ENCODE data around the gene MACROD1.
A peak's percentile ranks its signal among the peaks of the same experiment; 100 is the strongest.

MACROD1 gene

GRCh38 chr11:64128255-64129006 lies 37.5 kb downstream of the MACROD1 start:
- DNase-seq, result no peak

- no peak for DNase-seq
These were observed 38.4 kb downstream of the MACROD1 start for GRCh38 chr11:64127267-64128072.

DNA sequence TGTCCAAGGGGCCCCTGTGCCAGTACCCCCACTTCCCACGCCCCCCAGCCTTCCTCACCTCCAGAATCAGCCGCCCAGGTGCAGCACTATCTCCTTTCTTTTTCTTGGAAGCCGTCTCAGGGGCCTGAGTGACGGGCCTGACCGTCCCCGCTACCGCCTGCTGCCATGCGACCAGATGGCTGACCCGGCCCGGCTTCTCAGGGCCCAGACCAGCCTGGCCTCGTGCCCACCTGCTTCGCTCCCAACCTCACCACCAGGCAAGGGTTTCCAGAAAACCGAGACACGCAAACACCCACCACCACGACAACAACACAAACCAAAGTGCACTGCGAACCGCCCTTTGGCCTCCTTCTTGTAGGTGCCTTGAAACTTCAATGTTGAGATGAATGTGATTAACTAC lies 39.1 kb downstream of the MACROD1 start:
- no peak for DNase-seq

DNA sequence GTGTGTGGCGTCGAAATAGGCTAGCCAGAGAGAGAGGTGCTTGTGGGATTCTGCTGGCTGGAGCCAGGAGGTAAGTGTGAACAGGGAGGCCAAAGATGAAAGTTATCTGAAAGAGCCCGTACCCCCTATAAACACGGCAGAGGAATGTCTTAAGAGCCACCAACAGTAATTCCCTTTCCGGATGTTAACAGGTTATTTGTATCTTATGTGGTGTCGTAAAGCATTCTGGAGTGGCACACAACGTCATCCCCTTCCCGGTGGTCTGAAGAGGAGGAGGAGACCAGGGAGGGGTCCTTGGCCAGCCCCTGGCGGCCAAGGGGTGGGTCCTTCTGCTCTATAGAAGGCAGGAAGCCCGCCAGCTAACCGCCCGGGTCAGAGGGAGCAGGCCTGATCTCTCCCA lies 39.5 kb downstream of the MACROD1 start:
- no peak for DNase-seq

- no peak for DNase-seq
These were observed 40.2 kb downstream of the MACROD1 start for GRCh38 chr11:64125676-64126075.

DNA sequence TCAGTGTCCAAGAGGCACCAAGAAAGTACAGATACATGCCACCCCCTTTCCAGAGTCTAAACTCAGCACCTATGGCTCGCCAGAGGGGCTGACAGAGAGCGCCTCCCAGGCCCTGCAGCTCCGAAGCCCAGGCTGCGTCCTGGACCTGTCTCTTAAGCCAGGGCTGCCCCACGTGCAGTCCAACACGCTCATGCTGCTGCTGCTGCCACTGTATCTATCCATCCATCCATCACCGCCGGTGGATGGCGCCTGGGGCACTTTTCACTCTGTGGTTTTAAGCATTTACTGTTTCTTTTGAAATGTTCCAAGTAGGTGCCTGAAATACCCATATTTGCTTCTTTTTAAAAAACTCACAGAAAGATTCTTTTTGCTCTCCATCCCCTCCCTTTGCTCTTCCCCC lies 41.8 kb downstream of the MACROD1 start:
- DNase-seq, result peak; percentile 18

DNA sequence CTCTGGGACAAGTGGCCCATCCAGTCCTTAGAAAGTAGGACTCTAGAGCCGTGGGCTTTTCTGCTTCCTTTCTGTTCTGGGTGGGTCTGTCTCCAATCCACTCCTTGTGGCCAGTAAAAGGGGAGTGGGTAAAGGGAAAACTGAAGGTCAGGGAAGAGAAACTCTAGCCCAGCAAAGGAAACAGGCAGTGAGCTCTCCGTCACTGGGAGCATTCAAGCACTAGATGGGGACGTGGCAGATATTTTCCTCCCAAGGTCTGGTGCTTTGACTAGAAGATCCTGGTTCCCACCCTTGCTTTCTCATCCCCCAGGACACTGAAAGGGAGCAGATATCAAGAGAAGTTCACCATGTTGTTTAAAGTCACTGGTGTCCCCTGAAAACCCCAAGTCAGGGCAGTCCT lies 42.2 kb downstream of the MACROD1 start:
- no peak for DNase-seq

GRCh38 chr11:64122411-64123410 lies 43.2 kb downstream of the MACROD1 start:
- DNase-seq, result peak; percentile 16

DNA sequence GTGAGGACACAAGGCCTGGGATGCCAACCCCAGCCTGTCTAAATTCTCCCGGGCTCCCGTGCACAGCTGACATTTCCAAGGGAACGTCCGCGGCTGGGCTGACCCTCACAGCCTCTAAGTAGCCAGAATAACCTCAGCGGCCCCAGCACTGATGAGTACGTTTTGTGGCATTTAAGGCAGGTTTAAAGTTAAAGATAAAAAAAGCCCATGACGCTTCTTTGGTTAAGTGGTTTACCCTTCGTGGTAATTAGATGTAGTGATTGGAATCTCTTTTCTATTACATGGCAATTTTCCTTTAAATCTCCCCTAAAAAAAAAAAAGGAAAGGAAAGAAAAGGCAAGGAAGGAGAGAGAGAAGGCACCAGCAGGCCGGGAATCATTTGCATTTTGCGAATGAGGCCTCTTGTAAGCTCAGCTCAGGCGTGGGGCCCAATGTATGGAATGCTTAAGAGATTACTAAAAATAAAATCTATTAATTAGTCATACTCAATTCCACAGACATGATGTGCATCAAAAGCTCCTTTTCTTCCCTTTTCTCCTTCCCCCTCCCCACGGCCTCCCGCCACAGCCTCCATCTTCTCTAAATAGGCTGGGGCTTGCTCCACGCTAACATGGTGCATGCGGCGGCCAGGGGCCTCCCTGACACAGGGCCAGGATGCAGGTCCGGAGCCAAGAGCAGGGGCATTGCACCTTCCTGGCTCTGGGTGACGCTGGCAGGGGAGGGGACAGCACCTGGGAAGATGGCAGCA lies 44.1 kb downstream of the MACROD1 start:
- no peak for DNase-seq

DNA sequence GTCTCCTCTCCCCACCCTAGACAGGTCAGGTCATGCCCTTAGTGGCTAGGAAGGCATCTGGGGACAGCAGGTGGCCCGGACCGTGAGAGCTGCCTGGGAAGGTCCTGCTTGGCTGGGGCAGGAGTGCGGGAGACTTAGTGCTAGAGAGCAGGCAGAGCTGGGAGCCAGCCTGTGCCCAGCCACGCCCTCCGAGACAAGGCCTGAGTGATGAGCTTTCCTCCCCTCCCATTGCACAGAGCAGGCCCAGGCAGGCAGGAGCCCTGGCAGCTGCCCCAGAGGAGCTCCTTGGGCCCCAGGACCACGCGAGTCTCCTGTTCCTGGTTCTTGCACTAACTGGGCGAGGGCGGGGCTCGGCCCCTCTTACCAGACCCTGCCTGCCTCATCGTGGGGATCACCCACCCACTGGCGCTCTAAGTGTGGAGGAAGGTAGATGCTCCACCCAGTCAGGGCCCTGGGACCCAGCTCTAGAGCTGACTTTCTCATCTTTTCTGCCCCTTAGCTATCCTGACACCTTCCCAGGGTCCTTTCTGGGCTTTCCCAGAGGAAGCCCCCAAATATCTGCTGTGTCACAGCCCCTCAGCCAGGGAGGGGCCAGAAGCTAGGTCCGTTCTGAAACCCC lies 44.9 kb downstream of the MACROD1 start:
- peak; percentile 94 for DNase-seq

GRCh38 chr11:64119700-64120099 lies 46.2 kb downstream of the MACROD1 start:
- DNase-seq, result peak; percentile 59

DNA sequence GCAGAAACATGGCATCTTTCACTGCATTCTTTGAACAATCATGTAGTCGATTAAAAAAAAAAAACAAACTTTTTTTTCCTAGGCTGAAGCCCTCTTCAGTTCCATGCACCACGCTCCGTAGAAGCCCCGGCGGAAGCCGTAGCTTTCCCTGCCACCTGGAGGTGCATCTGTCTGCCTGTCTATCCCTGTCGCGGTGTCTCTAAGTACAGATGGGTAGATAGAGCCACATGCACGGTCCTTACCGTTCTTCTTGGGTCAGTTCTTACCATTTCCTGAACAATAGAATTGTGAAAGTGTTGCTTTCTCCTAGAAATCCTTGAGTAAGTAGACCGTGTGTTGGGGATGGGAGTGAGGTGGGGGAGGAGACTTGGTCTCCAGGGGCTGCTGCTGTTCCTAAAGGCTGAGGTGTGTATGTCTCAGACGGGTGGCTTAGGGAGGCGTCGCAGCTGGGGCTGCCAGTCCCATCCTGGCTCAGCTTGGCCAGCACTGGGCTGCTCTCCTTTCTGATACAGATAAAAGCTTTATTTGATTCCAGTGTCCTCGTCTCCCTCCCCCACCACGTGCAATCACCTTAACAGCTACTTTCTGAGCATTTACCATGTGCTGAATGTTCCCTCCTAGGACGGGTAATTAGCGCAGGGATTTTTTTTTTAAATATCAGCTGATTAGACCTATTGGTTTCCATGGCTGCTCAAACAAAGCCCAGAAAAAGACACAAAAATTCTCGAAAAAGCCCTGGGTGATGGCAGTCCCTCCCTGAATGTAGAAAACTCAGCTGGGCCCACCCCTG lies 46.8 kb downstream of the MACROD1 start:
- peak; percentile 47 for DNase-seq

GRCh38 chr11:64117763-64118459 lies 48.0 kb downstream of the MACROD1 start:
- no peak for DNase-seq

- no peak for DNase-seq
These were observed 50.1 kb downstream of the MACROD1 start for GRCh38 chr11:64115531-64116522.

DNA sequence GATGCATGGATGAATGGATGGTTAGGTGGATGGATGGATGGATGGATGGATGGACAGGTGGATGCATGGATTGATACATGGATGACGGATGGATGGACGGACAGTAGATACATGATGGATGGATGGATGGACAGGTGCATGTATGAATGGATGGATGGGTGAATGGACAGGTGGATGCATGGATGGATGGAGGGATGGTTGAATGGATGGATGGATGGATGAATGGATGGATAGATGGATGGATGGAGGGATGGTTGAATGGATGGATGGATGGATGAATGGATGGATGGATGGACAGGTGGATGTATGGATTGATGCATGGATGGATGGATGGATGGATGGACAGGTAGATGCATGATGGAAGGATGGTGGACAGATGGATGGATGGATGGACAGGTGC lies 51.7 kb downstream of the MACROD1 start:
- DNase-seq, result no peak

DNA sequence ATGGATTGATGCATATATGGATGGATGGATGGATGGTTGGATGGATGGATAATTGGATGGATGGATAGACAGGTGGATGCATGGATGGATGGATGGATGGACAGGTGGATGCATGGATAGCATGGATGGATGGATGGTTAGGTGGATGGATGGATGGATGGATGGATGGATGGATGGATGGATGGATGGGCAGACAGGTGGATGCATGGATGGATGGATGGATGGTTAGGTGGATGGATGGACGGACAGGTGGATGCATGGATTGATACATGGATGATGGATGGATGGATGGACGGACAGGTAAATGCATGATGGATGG lies 52.5 kb downstream of the MACROD1 start:
- no peak for DNase-seq

DNA sequence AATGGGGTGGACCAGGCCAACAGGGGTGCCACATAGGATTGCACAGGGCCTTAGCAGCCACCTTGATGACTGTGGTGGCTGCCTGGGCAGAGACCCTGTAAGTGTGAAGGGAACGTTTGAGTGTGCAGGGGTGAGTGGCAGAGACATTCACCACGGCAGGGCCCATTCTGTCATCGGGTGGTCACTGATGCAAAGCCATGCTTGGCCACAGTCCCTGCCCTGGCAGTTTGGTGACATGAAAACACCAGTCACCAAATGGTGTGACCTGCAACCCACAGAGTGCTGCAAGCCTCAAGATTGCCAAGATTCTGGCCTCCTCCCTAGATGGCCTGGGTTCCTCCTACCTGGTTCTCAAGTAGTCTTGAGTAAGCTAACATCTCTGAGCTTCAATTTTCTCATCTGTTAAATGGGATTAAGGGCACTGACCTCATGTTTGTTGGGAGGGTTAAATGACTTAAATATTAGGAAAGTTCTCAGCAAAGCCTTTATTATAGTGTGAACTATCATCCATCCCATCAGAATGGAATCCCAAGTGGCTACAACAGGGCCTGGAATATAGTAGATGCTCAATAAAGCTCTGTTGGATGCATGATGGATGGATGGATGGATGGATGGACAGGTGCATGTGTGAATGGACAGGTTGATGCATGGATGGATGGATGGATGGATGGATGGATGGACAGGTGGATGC lies 53.0 kb downstream of the MACROD1 start:
- DNase-seq, result no peak
